HEK293 (cell line): ENCODE data around the gene ZNF862.
"Not testable (repeated sequence)": the region's sequence is repeated elsewhere in the genome, so short reads cannot be mapped to it uniquely, and the experiment has no call there.

Source experiments
- CTCF ChIA-PET: fragments of 350-600 bp; formaldehyde crosslinking; extraction: SDS; loops from one replicate; lab custom pipeline; 2021; ENCODE audit warnings: antibody characterized with exemption; lab: Yijun Ruan, JAX
- POLR2A ChIA-PET: fragments of 300-600 bp; formaldehyde crosslinking; extraction: SDS; loops from one replicate; lab custom pipeline; 2020; ENCODE audit warnings: antibody characterized with exemption, inconsistent platforms; lab: Yijun Ruan, JAX
- H3K27ac ChIP-seq: fragments of 200-500 bp; sonication (Bioruptor generic); 2 replicates; pipeline ENCODE4 v1.5.1; 2014; ENCODE audit warnings: low read depth, low read length, control low read depth, inconsistent platforms; ENCODE audit errors: extremely low read depth
- H3K36me3 ChIP-seq, 2 experiments: fragments of 200-500 bp in 1 of 2; sonication (Bioruptor generic) in 1 of 2; 1 replicate in 1 of 2; 2 replicates in 1 of 2; pipeline ENCODE4 v1.5.1; 2014 to 2017; ENCODE audit warnings: inconsistent platforms in 2 of 2, low read length in 2 of 2; ENCODE audit not compliant: control insufficient read depth in 2 of 2, insufficient read depth in 1 of 2
- H3K4me1 ChIP-seq: fragments of 200-500 bp; sonication (Bioruptor generic); 2 replicates; pipeline ENCODE4 v1.5.1; 2014; ENCODE audit warnings: mild to moderate bottlenecking, low read length, inconsistent platforms; ENCODE audit not compliant: control insufficient read depth, insufficient read depth
- H3K4me3 ChIP-seq: 2 replicates; pipeline ENCODE4 v1.5.1; 2011; ENCODE audit warnings: low read depth, mild to moderate bottlenecking, control low read depth, low read length, moderate library complexity
- H3K9me3 ChIP-seq: fragments of 200-500 bp; sonication (Bioruptor generic); 2 replicates; pipeline ENCODE4 v1.5.1; 2014; ENCODE audit warnings: low read depth, low read length, inconsistent platforms; ENCODE audit not compliant: control insufficient read depth, insufficient read depth
- EGR2 ChIP-seq: fragments of 450-650 bp; formaldehyde crosslinking; IDR thresholded peaks from 2 replicates; pipeline ENCODE4 v1.5.1; 2016; ENCODE audit warnings: low read depth, missing biosample characterization, missing genetic modification characterization
- KLF1 ChIP-seq: fragments of 450-650 bp; formaldehyde crosslinking; IDR thresholded peaks from 2 replicates; pipeline ENCODE4 v1.5.1; 2016; ENCODE audit warnings: missing biosample characterization, missing genetic modification characterization
- KLF9 ChIP-seq: fragments of 450-650 bp; formaldehyde crosslinking; IDR thresholded peaks from 2 replicates; pipeline ENCODE4 v1.5.1; 2016; ENCODE audit warnings: missing biosample characterization, missing genetic modification characterization, low read depth
- PRDM1 ChIP-seq: fragments of 450-650 bp; formaldehyde crosslinking; IDR thresholded peaks from 2 replicates; pipeline ENCODE4; 2016; ENCODE audit warnings: missing biosample characterization, missing genetic modification characterization
- SP3 ChIP-seq: fragments of 450-650 bp; formaldehyde crosslinking; IDR thresholded peaks from 2 replicates; pipeline ENCODE4 v1.5.1; 2016; ENCODE audit warnings: missing biosample characterization, missing genetic modification characterization
- YY2 ChIP-seq: fragments of 450-650 bp; formaldehyde crosslinking; IDR thresholded peaks from 2 replicates; pipeline ENCODE4 v1.5.1; 2016; ENCODE audit warnings: missing biosample characterization, missing genetic modification characterization
- ZBTB17 ChIP-seq: fragments of 450-650 bp; formaldehyde crosslinking; IDR thresholded peaks from 2 replicates; pipeline ENCODE4 v1.5.1; 2016; ENCODE audit warnings: missing biosample characterization, missing genetic modification characterization
- ZFHX2 ChIP-seq: fragments of 450-650 bp; formaldehyde crosslinking; conservative IDR thresholded peaks from 2 replicates; pipeline ENCODE4 v1.5.1; 2016; ENCODE audit warnings: missing biosample characterization, missing genetic modification characterization
- ZNF140 ChIP-seq: fragments of 450-650 bp; formaldehyde crosslinking; IDR thresholded peaks from 2 replicates; pipeline ENCODE4 v1.5.1; 2016; ENCODE audit warnings: missing biosample characterization, missing genetic modification characterization
- ZNF202 ChIP-seq: fragments of 450-650 bp; formaldehyde crosslinking; IDR thresholded peaks from 2 replicates; pipeline ENCODE4 v1.5.1; 2016; ENCODE audit warnings: missing biosample characterization, missing genetic modification characterization, borderline replicate concordance
- ZNF223 ChIP-seq: fragments of 450-650 bp; formaldehyde crosslinking; IDR thresholded peaks from 2 replicates; pipeline ENCODE4 v1.5.1; 2016; ENCODE audit warnings: missing biosample characterization, missing genetic modification characterization
- ZNF24 ChIP-seq: fragments of 450-650 bp; formaldehyde crosslinking; IDR thresholded peaks from 2 replicates; pipeline ENCODE4 v1.5.1; 2016; ENCODE audit warnings: missing biosample characterization, missing genetic modification characterization
- ZNF549 ChIP-seq: fragments of 450-650 bp; IDR thresholded peaks from 2 replicates; pipeline ENCODE4 v1.5.1; 2018; ENCODE audit warnings: missing biosample characterization, missing genetic modification characterization, mild to moderate bottlenecking, inconsistent platforms, moderate library complexity
- ZNF670 ChIP-seq: fragments of 450-650 bp; formaldehyde crosslinking; IDR thresholded peaks from 2 replicates; pipeline ENCODE4 v1.5.1; 2016; ENCODE audit warnings: missing biosample characterization, missing genetic modification characterization, low read depth
- ZNF768 ChIP-seq: fragments of 450-650 bp; formaldehyde crosslinking; IDR thresholded peaks from 2 replicates; pipeline ENCODE4 v1.5.1; 2018; ENCODE audit warnings: missing biosample characterization, mild to moderate bottlenecking, missing genetic modification characterization
- TF ChIP-seq, protein P1 (sequence below): fragments of 450-650 bp; formaldehyde crosslinking; IDR thresholded peaks from 2 replicates; pipeline ENCODE4 v1.5.1; 2016; ENCODE audit warnings: missing biosample characterization, missing genetic modification characterization
- TF ChIP-seq, protein P2 (sequence below): fragments of 450-650 bp; formaldehyde crosslinking; IDR thresholded peaks from 2 replicates; pipeline ENCODE4 v1.5.1; 2016; ENCODE audit warnings: missing biosample characterization, missing genetic modification characterization, low read depth
- TF ChIP-seq, protein P3 (sequence below): fragments of 450-650 bp; formaldehyde crosslinking; IDR thresholded peaks from 2 replicates; pipeline ENCODE4 v1.5.1; 2016; ENCODE audit warnings: missing biosample characterization, missing genetic modification characterization
- TF ChIP-seq, protein P4 (sequence below): fragments of 450-650 bp; formaldehyde crosslinking; IDR thresholded peaks from 2 replicates; pipeline ENCODE4 v1.5.1; 2016; ENCODE audit warnings: missing biosample characterization, missing genetic modification characterization
- TF ChIP-seq, protein P5 (sequence below): fragments of 450-650 bp; formaldehyde crosslinking; IDR thresholded peaks from 2 replicates; pipeline ENCODE4 v1.5.1; 2016; ENCODE audit warnings: missing biosample characterization, missing genetic modification characterization

The ZNF862 gene

DNA sequence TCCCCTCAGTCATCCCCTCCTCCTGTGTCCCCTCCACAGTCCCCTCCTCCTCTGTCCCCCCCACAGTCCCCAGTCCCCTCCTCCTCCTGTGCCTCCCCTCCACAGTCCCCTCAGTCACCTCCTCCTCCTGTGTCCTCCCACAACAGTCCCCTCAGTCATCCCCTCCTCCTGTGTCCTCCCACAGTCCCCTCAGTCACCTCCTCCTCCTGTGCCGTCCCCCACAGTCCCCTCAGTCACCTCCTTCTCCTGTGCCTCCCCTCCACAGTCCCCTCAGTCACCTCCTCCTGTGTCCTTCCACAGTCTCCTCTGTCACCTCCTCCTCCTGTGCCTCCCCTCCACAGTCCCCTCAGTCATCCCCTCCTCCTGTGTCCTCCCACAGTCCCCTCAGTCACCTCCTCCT is 7.6 kb upstream of the ZNF862 start:
- H3K4me3 ChIP-seq, H3K4me1 ChIP-seq, H3K36me3 ChIP-seq, POLR2A ChIA-PET, H3K9me3 ChIP-seq: not testable (repeated sequence)
- peak; percentile 67 for TF ChIP-seq SP3 (tag by site-specific recombination)
- TF ChIP-seq EGR2, result peak; percentile 81
- TF ChIP-seq ZFHX2 (tag by site-specific recombination), result peak; percentile 69
- TF ChIP-seq, all 188 proteins: peak for 3; not testable (repeated sequence) for 185
- H3K27ac ChIP-seq, CTCF ChIA-PET: not testable (repeated sequence)

DNA sequence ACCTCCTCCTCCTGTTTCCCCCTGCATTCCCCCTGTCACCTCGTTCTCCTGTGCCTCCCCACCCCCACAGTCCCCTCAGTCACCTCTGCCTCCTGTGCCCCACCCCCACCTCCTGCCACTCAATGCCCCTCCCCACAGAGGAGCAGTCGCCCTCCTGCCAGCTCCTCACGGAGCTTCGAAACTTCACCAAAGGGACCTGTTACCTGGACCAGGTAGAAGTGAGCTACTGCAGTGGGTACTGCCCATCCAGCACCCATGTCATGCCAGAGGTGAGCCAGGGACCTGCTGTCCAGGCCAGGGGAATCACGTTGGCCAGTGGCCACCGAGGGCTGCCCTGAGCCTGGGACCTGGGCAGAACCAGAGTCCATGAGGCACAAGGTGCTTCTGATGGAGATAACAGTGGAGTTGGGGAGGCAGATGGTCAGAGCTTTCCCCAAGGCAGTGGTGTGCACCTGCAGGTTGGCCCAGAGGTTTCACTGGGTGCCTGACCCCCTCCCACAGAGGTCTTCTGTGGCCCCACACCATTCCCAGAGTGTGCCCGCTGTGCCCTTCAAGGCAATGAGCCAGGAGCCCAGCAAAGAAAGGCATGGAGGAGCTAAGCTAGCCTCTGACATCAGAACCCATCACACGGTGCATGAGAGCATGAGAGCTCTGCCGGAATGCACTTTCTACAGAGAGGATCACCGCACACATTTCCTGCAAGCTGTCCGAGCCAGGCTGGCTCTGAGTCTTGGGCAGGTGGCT is 7.0 kb upstream of the ZNF862 start:
- CTCF ChIA-PET, result interaction anchor here (0.6 kb wide), 1 partner anchor 420 kb away, joined by 4 read pairs; no protein-coding TSS in a partner anchor
- Histone ChIP-seq H3K36me3 (no peaks in the 10 kb centered on the region), H3K4me1 (no peaks in the 10 kb centered on the region), H3K4me3 (no peak overlapping the region), H3K9me3 (no peaks in the 10 kb centered on the region), H3K27ac (no peak overlapping the region)
- POLR2A ChIA-PET, result no interaction called here
- TF ChIP-seq ZNF140 (no peak), ZBTB17 (0 out of 2 replicates have a peak, but pooled peaks have one; percentile 29)

DNA sequence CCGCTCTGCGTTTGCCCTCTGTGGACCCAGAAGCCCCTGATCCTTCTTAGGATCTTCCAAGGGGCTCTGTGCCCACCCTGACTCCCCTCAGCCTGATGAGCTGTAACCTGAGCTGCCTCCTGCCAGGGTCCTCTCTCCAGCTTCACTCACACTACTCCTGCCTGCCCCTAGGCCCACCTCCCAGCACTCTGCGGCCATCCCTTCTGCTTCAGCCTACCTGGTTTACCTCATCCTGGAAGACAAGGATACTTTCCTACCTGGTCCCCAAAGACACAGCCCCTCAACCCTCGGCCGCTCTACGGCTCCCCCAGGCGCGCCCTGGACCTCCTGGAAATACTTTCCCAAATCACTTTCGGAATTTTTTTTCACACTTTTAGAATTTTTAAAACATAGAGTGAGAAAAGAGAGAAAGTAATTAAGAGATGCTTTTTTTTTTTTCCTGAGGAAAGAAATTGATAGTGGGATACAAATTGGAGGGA is 6.4 kb upstream of the ZNF862 start:
- Histone ChIP-seq H3K4me3 (no peak overlapping the region), H3K9me3 (no peaks in the 10 kb centered on the region), H3K36me3 (no peaks in the 10 kb centered on the region), H3K4me1 (no peaks in the 10 kb centered on the region), H3K27ac (no peak overlapping the region)
- ChIA-PET CTCF (interaction anchor here (0.6 kb wide), 1 partner anchor 421 kb away, joined by 4 read pairs; no protein-coding TSS in a partner anchor), POLR2A (no interaction called here)
- TF ChIP-seq, protein P1, sequence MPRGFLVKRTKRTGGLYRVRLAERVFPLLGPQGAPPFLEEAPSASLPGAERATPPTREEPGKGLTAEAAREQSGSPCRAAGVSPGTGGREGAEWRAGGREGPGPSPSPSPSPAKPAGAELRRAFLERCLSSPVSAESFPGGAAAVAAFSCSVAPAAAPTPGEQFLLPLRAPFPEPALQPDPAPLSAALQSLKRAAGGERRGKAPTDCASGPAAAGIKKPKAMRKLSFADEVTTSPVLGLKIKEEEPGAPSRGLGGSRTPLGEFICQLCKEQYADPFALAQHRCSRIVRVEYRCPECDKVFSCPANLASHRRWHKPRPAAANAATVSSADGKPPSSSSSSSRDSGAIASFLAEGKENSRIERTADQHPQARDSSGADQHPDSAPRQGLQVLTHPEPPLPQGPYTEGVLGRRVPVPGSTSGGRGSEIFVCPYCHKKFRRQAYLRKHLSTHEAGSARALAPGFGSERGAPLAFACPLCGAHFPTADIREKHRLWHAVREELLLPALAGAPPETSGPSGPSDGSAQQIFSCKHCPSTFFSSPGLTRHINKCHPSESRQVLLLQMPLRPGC (tag by site-specific recombination), result no peak
- TF ChIP-seq ZNF768 (no peak), PRDM1 (peak; percentile 32; the same call in 1 of the 2 replicates)

DNA sequence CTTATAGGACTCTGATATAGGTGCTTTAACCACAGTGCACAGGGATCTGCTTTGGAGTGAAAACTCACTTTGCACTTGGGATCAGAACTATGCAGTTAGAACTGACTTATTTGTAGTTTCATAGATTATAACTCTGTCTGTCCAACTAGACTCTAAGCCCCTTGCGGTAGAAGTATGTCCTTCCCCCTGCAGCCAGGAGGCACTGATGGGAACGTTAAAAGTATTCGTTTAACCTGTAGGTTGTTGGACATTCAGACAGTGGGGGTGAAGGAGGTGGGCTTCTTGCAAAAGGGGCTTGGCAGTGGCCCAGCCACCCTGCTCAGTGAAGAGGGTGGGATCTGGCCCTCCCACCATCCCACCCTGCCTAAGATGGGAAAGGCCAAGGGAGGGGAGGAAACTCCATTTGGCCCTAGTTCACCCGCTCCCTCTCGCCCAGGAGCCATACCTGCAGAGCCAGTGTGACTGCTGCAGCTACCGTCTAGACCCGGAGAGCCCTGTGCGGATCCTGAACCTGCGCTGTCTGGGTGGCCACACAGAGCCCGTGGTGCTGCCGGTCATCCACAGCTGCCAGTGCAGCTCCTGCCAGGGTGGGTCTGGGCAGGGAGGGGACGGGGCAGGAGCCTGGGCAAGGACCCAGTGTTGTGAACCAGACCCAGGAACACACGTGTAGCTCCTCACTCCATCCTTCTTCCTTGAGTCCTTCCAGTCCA is 5.7 kb upstream of the ZNF862 start:
- ChIA-PET POLR2A (no interaction called here), CTCF (interaction anchor here (0.5 to 1.0 kb wide), 3 partner anchors 25 to 149 kb away, joined by 3 to 5 read pairs (median 4); no protein-coding TSS in a partner anchor)
- Histone ChIP-seq H3K4me3 (no peak overlapping the region), H3K9me3 (no peaks in the 10 kb centered on the region), H3K36me3 (no peaks in the 10 kb centered on the region), H3K27ac (no peak overlapping the region), H3K4me1 (no peaks in the 10 kb centered on the region)
- TF ChIP-seq, protein P2, sequence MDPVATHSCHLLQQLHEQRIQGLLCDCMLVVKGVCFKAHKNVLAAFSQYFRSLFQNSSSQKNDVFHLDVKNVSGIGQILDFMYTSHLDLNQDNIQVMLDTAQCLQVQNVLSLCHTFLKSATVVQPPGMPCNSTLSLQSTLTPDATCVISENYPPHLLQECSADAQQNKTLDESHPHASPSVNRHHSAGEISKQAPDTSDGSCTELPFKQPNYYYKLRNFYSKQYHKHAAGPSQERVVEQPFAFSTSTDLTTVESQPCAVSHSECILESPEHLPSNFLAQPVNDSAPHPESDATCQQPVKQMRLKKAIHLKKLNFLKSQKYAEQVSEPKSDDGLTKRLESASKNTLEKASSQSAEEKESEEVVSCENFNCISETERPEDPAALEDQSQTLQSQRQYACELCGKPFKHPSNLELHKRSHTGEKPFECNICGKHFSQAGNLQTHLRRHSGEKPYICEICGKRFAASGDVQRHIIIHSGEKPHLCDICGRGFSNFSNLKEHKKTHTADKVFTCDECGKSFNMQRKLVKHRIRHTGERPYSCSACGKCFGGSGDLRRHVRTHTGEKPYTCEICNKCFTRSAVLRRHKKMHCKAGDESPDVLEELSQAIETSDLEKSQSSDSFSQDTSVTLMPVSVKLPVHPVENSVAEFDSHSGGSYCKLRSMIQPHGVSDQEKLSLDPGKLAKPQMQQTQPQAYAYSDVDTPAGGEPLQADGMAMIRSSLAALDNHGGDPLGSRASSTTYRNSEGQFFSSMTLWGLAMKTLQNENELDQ (tag by site-specific recombination), result no peak
- TF ChIP-seq, protein P3, sequence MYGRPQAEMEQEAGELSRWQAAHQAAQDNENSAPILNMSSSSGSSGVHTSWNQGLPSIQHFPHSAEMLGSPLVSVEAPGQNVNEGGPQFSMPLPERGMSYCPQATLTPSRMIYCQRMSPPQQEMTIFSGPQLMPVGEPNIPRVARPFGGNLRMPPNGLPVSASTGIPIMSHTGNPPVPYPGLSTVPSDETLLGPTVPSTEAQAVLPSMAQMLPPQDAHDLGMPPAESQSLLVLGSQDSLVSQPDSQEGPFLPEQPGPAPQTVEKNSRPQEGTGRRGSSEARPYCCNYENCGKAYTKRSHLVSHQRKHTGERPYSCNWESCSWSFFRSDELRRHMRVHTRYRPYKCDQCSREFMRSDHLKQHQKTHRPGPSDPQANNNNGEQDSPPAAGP (tag by site-specific recombination), result no peak
- TF ChIP-seq ZNF670 (tag by site-specific recombination), result no peak
- no peak for TF ChIP-seq ZNF549 (tag by site-specific recombination)
- TF ChIP-seq KLF9 (tag by site-specific recombination), result no peak
- no peak for TF ChIP-seq ZNF24 (tag by site-specific recombination)
- TF ChIP-seq, protein P4, sequence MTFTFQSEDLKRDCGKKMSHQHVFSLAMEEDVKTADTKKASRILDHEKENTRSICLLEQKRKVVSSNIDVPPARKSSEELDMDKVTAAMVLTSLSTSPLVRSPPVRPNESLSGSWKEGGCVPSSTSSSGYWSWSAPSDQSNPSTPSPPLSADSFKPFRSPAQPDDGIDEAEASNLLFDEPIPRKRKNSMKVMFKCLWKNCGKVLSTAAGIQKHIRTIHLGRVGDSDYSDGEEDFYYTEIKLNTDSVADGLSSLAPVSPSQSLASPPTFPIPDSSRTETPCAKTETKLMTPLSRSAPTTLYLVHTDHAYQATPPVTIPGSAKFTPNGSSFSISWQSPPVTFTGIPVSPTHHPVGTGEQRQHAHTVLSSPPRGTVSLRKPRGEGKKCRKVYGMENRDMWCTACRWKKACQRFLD (tag by site-specific recombination), result no peak
- no peak for TF ChIP-seq ZNF223
- TF ChIP-seq YY2 (tag by site-specific recombination), result no peak
- no peak for TF ChIP-seq ZNF202 (tag by site-specific recombination)
- no peak for TF ChIP-seq KLF1 (tag by site-specific recombination)
- TF ChIP-seq, protein P5, sequence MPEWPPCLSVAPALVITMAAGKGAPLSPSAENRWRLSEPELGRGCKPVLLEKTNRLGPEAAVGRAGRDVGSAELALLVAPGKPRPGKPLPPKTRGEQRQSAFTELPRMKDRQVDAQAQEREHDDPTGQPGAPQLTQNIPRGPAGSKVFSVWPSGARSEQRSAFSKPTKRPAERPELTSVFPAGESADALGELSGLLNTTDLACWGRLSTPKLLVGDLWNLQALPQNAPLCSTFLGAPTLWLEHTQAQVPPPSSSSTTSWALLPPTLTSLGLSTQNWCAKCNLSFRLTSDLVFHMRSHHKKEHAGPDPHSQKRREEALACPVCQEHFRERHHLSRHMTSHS (tag by site-specific recombination), result no peak
